ENCODE data around the gene LHPP. TPM values are rescaled to one million over a fixed set of nuclear protein-coding genes. Genes with fewer than 3 reads are reported as not detected.

The LHPP gene
- total RNA-seq, 2 experiments from 2014 or later: 15.3 to 19.6 TPM

GRCh38 chr10:124462348-124462695 lies 699 bp downstream of the LHPP start:
- DNase-seq: no peak
- Histone ChIP-seq H3K4me1 (ENCODE audit: insufficient read depth, low read length) (peaks cover 36% of the 10 kb centered on the region), H3K27ac (ENCODE audit: low read depth in 1 of 2, low read length in 2 of 2) (peak overlapping the region; percentile 53 to 55), H3K9me3 (ENCODE audit: control insufficient read depth in 1 of 2, insufficient read depth in 1 of 2, low read length in 2 of 2) (no peaks in the 10 kb centered on the region), H3K36me3 (ENCODE audit: insufficient read depth, low read length) (no peaks in the 10 kb centered on the region), H3K27me3 (ENCODE audit: control insufficient read depth in 1 of 2, insufficient read depth in 2 of 2, low read length in 2 of 2) (peaks cover 0 to 6% of the 10 kb centered on the region in 2 experiments), H3K4me3 (ENCODE audit: low read length) (peak overlapping the region; percentile 65)
- no peak for ATAC-seq (ENCODE audit: poor library complexity)
- TF ChIP-seq CTCF (IDR thresholded peaks at IDR 0.05): no peak
- CTCF ChIA-PET: interaction anchor here (1.4 kb wide), 1 partner anchor 73 kb away, joined by 5 read pairs; no protein-coding TSS in a partner anchor
- POLR2A ChIA-PET: interaction anchor here (0.6 to 2.0 kb wide), 12 partner anchors 9 to 1314 kb away, joined by 3 to 21 read pairs (median 5); partner anchors contain the start of genes ABRAXAS2, EEF1AKMT2 and OAT
- peak overlapping the region; percentile 83 for H3K27ac Mint-ChIP-seq
- peaks cover 5% of the 10 kb centered on the region for H3K36me3 Mint-ChIP-seq (ENCODE audit: low read depth)
- H3K4me3 Mint-ChIP-seq: peak overlapping the region; percentile 92
- intact Hi-C loops (cut with DNase I, micrococcal nuclease): loop anchor here in 1 of 2 experiments (5.0 kb wide), 4 partner anchors 330 to 1360 kb away; partner anchors contain the start of genes BCCIP, BUB3, EEF1AKMT2 and UROS
- no peaks in the 10 kb centered on the region for H3K9me3 Mint-ChIP-seq
- peaks cover 6% of the 10 kb centered on the region for H3K27me3 Mint-ChIP-seq
- peaks cover 27% of the 10 kb centered on the region for H3K4me1 Mint-ChIP-seq (ENCODE audit: low read depth)

GRCh38 chr10:124464028-124464965 lies 2.7 kb downstream of the LHPP start:
- TF ChIP-seq CTCF (IDR thresholded peaks at IDR 0.05): no peak
- Mint-ChIP-seq H3K27me3 (no peaks in the 10 kb centered on the region), H3K4me1 (ENCODE audit: low read depth) (peaks cover 32% of the 10 kb centered on the region), H3K4me3 (peak overlapping the region; percentile 85), H3K9me3 (no peaks in the 10 kb centered on the region), H3K36me3 (ENCODE audit: low read depth) (peaks cover 5% of the 10 kb centered on the region), H3K27ac (peak overlapping the region; percentile 89)
- H3K9me3 ChIP-seq (ENCODE audit: control insufficient read depth in 1 of 2, insufficient read depth in 1 of 2, low read length in 2 of 2): no peaks in the 10 kb centered on the region
- no peak for ATAC-seq (ENCODE audit: poor library complexity)
- ChIA-PET POLR2A (interaction anchor here (0.6 to 1.1 kb wide), 2 partner anchors 453 to 1283 kb away, joined by 4 read pairs; no protein-coding TSS in a partner anchor), CTCF (interaction anchor here (0.7 kb wide), 1 partner anchor 157 kb away, joined by 3 read pairs; no protein-coding TSS in a partner anchor)
- H3K27me3 ChIP-seq (ENCODE audit: control insufficient read depth in 1 of 2, insufficient read depth in 2 of 2, low read length in 2 of 2): no peaks in the 10 kb centered on the region
- intact Hi-C loops (cut with DNase I, micrococcal nuclease): loop anchor here in 1 of 2 experiments (5.0 kb wide), 4 partner anchors 328 to 1358 kb away; partner anchors contain the start of genes BCCIP, BUB3, EEF1AKMT2 and UROS
- DNase-seq: no peak
- no peaks in the 10 kb centered on the region for H3K36me3 ChIP-seq (ENCODE audit: insufficient read depth, low read length)
- no peak overlapping the region for H3K4me3 ChIP-seq (ENCODE audit: low read length)
- peaks cover 36% of the 10 kb centered on the region for H3K4me1 ChIP-seq (ENCODE audit: insufficient read depth, low read length)
- peak overlapping the region in 1 of 2 donors; percentile 10 for H3K27ac ChIP-seq (ENCODE audit: low read depth in 1 of 2, low read length in 2 of 2)

GRCh38 chr10:124465003-124465776 lies 3.6 kb downstream of the LHPP start:
- H3K27ac ChIP-seq (ENCODE audit: low read depth in 1 of 2, low read length in 2 of 2): peak overlapping the region in 1 of 2 donors; percentile 10

More at GRCh38 chr10:124465003-124465776, 3.6 kb downstream of the LHPP start:
- peaks cover 36% of the 10 kb centered on the region for H3K4me1 ChIP-seq (ENCODE audit: insufficient read depth, low read length)
- Mint-ChIP-seq H3K9me3 (no peaks in the 10 kb centered on the region), H3K36me3 (ENCODE audit: low read depth) (peaks cover 5% of the 10 kb centered on the region), H3K4me3 (peak overlapping the region; percentile 85), H3K4me1 (ENCODE audit: low read depth) (peaks cover 32% of the 10 kb centered on the region), H3K27me3 (no peaks in the 10 kb centered on the region), H3K27ac (peak overlapping the region; percentile 89)
- no peaks in the 10 kb centered on the region for H3K36me3 ChIP-seq (ENCODE audit: insufficient read depth, low read length)
- ATAC-seq (ENCODE audit: poor library complexity): no peak
- H3K27me3 ChIP-seq (ENCODE audit: control insufficient read depth in 1 of 2, insufficient read depth in 2 of 2, low read length in 2 of 2): no peaks in the 10 kb centered on the region
- POLR2A ChIA-PET: no interaction called here
- peak in 4 of 14 experiments; percentile 28 to 40 (median 32) for DNase-seq
- no peak for TF ChIP-seq CTCF (IDR thresholded peaks at IDR 0.05)
- H3K4me3 ChIP-seq (ENCODE audit: low read length): no peak overlapping the region
- no peaks in the 10 kb centered on the region for H3K9me3 ChIP-seq (ENCODE audit: control insufficient read depth in 1 of 2, insufficient read depth in 1 of 2, low read length in 2 of 2)
- intact Hi-C loops (cut with DNase I, micrococcal nuclease): no loop called here
- CTCF ChIA-PET: no interaction called here

All from CD4-positive, alpha-beta T cell (primary cell).